ENCODE results near the gene KATNAL2. TPM values are rescaled to one million over a fixed set of nuclear protein-coding genes. Genes with fewer than 3 reads are reported as not detected.

The KATNAL2 gene
- total RNA-seq, result 2.2 and 4.1 TPM in 2 replicates

GRCh38 chr18:46917108-46917802 lies at the start of gene KATNAL2, which contains the start of gene PIAS2:
KATNAL2 (plus strand) TSS chr18:46917602; CDS start chr18:46946873, 29,271 bp downstream.
PIAS2 (minus strand) TSS chr18:46917507; CDS start chr18:46917345, 162 bp downstream.

GRCh38 chr18:47035156-47035671 lies 117.8 kb downstream of the KATNAL2 start, which contains the start of gene ELOA2:
ELOA2 (minus strand) TSS chr18:47035621; CDS start chr18:47035264, 357 bp downstream.

GRCh38 chr18:47150029-47150823 lies 232.8 kb downstream of the KATNAL2 start, which contains the start of gene HDHD2:
HDHD2 (minus strand) TSS chr18:47150500; CDS start chr18:47136439, 14,061 bp downstream.

Other genes starting within 250 kb of the KATNAL2 start
- 0.17 TPM in 1 of 2 replicates, not detected in the other for gene ST8SIA5, start 160.5 kb upstream of the KATNAL2 start, total RNA-seq
- gene PIAS2, start 95 bp upstream of the KATNAL2 start, total RNA-seq, result 22.1 and 31.4 TPM in 2 replicates
- gene ELOA2, start 118.0 kb downstream of the KATNAL2 start, total RNA-seq, result not detected in 2 replicates
- gene HDHD2, start 232.9 kb downstream of the KATNAL2 start, total RNA-seq, result 15.4 and 20.9 TPM in 2 replicates

All from smooth muscle cell of the pulmonary artery (primary cell).